H1 (cell line): ENCODE measurements around the gene LPP. TPM values are rescaled to one million over a fixed set of nuclear protein-coding genes. Genes with fewer than 3 reads are reported as not detected.

ENCODE experiments used
- CHD1 ChIP-seq: IDR thresholded peaks from 2 replicates; pipeline ENCODE4 v1.6.1; 2012; ENCODE audit warnings: low read depth, low read length, improper control_type of control experiment
- MAFK ChIP-seq: IDR thresholded peaks from 2 replicates; pipeline ENCODE4 v1.6.1; 2012; ENCODE audit warnings: low read depth, mild to moderate bottlenecking, improper control_type of control experiment, low read length
- SIN3A ChIP-seq, 2 experiments: IDR thresholded peaks in 1 of 2; conservative IDR thresholded peaks in 1 of 2; 2 replicates each; pipeline ENCODE4 v1.6.1; 2011 to 2012; ENCODE audit warnings: low read length in 2 of 2, improper control_type of control experiment in 1 of 2, low read depth in 1 of 2, mild to moderate bottlenecking in 1 of 2
- TAF1 ChIP-seq: IDR thresholded peaks from 2 replicates; pipeline ENCODE4 v1.6.1; 2011; ENCODE audit warnings: mild to moderate bottlenecking, low read depth, low read length
- polyA plus RNA-seq, 7 experiments: library from polyadenylated mRNA; depleted of rRNA in 3 of 7; stranded (reverse) in 5 of 7; unstranded in 2 of 7; fragments of >200 nt in 5 of 7; fragments of 200-250 nt in 2 of 7; gene quantifications; 1 replicate in 5 of 7; 2 replicates in 1 of 7; 4 replicates in 1 of 7; pipeline versions ENCODE4 v1.2.1 to v1.2.3, GENCODE V29; 2011 to 2013; ENCODE audit warnings: missing spikeins in 2 of 7, mixed read lengths in 2 of 7
- total RNA-seq: library from RNA; stranded (reverse); fragmentation: NEBNext Ultra II Directional; extraction: Animal tissue kit (Norgen Biotek cat#: 25700); gene quantifications from 2 replicates; pipeline ENCODE4 v1.2.1, GENCODE V29; 2021
- TF ChIP-seq, protein P1 (sequence below), 3 experiments: IDR thresholded peaks; 1 replicate in 2 of 3; 2 replicates in 1 of 3; pipeline versions ENCODE4 v1.5.1 to v1.6.1; 2011; ENCODE audit warnings: low read length in 3 of 3, mild to moderate bottlenecking in 3 of 3, inconsistent platforms in 2 of 3, low read depth in 1 of 3, moderate library complexity in 1 of 3; ENCODE audit not compliant: insufficient read depth in 1 of 3; ENCODE audit errors: control extremely low read depth in 1 of 3

Gene LPP
- total and polyA plus RNA-seq, 2 of the 8 experiments (the other 6 are each of a cell fraction or from before 2014, with no cell fraction given) = 10.0 to 53.3 TPM

- TF ChIP-seq CHD1 = no peak
- TF ChIP-seq MAFK = no peak
- no peak for TF ChIP-seq TAF1
- TF ChIP-seq, protein P1, sequence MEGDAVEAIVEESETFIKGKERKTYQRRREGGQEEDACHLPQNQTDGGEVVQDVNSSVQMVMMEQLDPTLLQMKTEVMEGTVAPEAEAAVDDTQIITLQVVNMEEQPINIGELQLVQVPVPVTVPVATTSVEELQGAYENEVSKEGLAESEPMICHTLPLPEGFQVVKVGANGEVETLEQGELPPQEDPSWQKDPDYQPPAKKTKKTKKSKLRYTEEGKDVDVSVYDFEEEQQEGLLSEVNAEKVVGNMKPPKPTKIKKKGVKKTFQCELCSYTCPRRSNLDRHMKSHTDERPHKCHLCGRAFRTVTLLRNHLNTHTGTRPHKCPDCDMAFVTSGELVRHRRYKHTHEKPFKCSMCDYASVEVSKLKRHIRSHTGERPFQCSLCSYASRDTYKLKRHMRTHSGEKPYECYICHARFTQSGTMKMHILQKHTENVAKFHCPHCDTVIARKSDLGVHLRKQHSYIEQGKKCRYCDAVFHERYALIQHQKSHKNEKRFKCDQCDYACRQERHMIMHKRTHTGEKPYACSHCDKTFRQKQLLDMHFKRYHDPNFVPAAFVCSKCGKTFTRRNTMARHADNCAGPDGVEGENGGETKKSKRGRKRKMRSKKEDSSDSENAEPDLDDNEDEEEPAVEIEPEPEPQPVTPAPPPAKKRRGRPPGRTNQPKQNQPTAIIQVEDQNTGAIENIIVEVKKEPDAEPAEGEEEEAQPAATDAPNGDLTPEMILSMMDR (IDR thresholded peaks at IDR 0.05; ENCODE audit: control extremely low read depth in 1 of 3, insufficient read depth in 1 of 3, low read depth in 1 of 3, low read length in 3 of 3) = no peak
- TF ChIP-seq SIN3A (conservative IDR thresholded peaks at IDR 0.05 in 1 of 2, IDR thresholded peaks at IDR 0.05 in 1 of 2; ENCODE audit: low read depth in 1 of 2, low read length in 2 of 2) = no peak
Measured at GRCh38 chr3:188215129-188215528, 61.2 kb downstream of the LPP start (continued).
